A673 (cell line): ENCODE measurements around the gene BCAS1. TPM values are rescaled to one million over a fixed set of nuclear protein-coding genes. Genes with fewer than 3 reads are reported as not detected.

Experiments used
- BruUV-seq: library from RNA; stranded (reverse); fragments of 400-500 nt; replicated peaks from 2 replicates; lab custom pipeline; 2021; lab: Mats Ljungman, UMichigan
- CTCF ChIA-PET: fragments of 300-600 bp; sonication (Branson Sonifier 250); formaldehyde crosslinking; loops from one replicate; lab custom pipeline; 2022; ENCODE audit warnings: antibody characterized with exemption; lab: Charles Lee
- POLR2A ChIA-PET: fragments of 300-600 bp; sonication (Branson Sonifier 250); formaldehyde crosslinking; loops from one replicate; lab custom pipeline; 2022; ENCODE audit warnings: antibody characterized with exemption; ENCODE audit not compliant: low non-redundant PET; lab: Charles Lee
- DNase-seq: peaks from one replicate; pipeline ENCODE4 v3.0.0-alpha.2; 2015; ENCODE audit warnings: low spot score
- H3K27ac ChIP-seq: fragments of 200-600 bp; sonication (generic); 2 replicates; pipeline ENCODE4 v1.5.1; 2016; ENCODE audit warnings: mixed run types, low read depth, mild to moderate bottlenecking, mixed read lengths, antibody characterized with exemption, low read length; ENCODE audit not compliant: poor library complexity, severe bottlenecking
- H3K27me3 ChIP-seq: fragments of 200-600 bp; sonication (generic); replicated peaks from 2 replicates; pipeline ENCODE4 v1.6.1; 2017; ENCODE audit warnings: mixed run types, low read depth, mild to moderate bottlenecking, mixed read lengths, antibody characterized with exemption, low read length; ENCODE audit not compliant: insufficient read depth, poor library complexity
- H3K36me3 ChIP-seq: fragments of 200-600 bp; sonication (generic); 2 replicates; pipeline ENCODE4 v1.6.1; 2016; ENCODE audit warnings: mixed run types, mild to moderate bottlenecking, mixed read lengths, antibody characterized with exemption, low read length; ENCODE audit not compliant: insufficient read depth, poor library complexity, severe bottlenecking
- H3K4me1 ChIP-seq: fragments of 200-600 bp; sonication (generic); 2 replicates; pipeline ENCODE4 v1.6.1; 2017; ENCODE audit warnings: mixed run types, mild to moderate bottlenecking, mixed read lengths, antibody characterized with exemption, low read length; ENCODE audit not compliant: insufficient read depth, poor library complexity, severe bottlenecking
- H3K4me3 ChIP-seq: fragments of 200-600 bp; sonication (generic); 2 replicates; pipeline ENCODE4 v1.5.1; 2016; ENCODE audit warnings: low read depth, mixed run types, mild to moderate bottlenecking, mixed read lengths, low read length; ENCODE audit not compliant: poor library complexity, severe bottlenecking
- H3K9me3 ChIP-seq: fragments of 200-600 bp; sonication (generic); 2 replicates; pipeline ENCODE4 v1.6.1; 2016; ENCODE audit warnings: mixed run types, low read depth, mild to moderate bottlenecking, mixed read lengths, antibody characterized with exemption, low read length; ENCODE audit not compliant: poor library complexity, severe bottlenecking
- CTCF ChIP-seq: fragments of 300-800, 200-600 bp; sonication (generic); conservative IDR thresholded peaks from 2 replicates; pipeline ENCODE4 v1.5.1; 2017; ENCODE audit warnings: low read depth, mild to moderate bottlenecking, antibody characterized with exemption, low read length, moderate library complexity, mixed read lengths
- EZH2 ChIP-seq: fragments of 200-600 bp; sonication (generic); IDR thresholded peaks from 2 replicates; pipeline ENCODE4 v1.6.1; 2017; ENCODE audit warnings: borderline replicate concordance, low read depth, mild to moderate bottlenecking, mixed read lengths, antibody characterized with exemption, low read length; ENCODE audit not compliant: poor library complexity, severe bottlenecking
- intact Hi-C: fragments of 100-400 bp; cut with micrococcal nuclease; formaldehyde crosslinking; loops from one replicate; pipeline ENCODE4 v1.10.0; 2022; ENCODE audit not compliant: unreplicated experiment
- total RNA-seq: library from RNA; stranded (reverse); gene quantifications from 2 replicates; pipeline ENCODE4 v1.2.3, GENCODE V29; 2021

The BCAS1 gene
- total RNA-seq, 1 experiment from 2014 or later: 1.4 TPM

GRCh38 chr20:54067606-54068174, 2.7 kb downstream of the BCAS1 start:
- Histone ChIP-seq H3K36me3 (no peaks in the 10 kb centered on the region), H3K4me3 (no peak overlapping the region), H3K4me1 (peaks cover 9% of the 10 kb centered on the region), H3K9me3 (no peaks in the 10 kb centered on the region), H3K27me3 (no peaks in the 10 kb centered on the region), H3K27ac (no peak overlapping the region)
- no peak for TF ChIP-seq CTCF
- TF ChIP-seq EZH2: no peak
- ChIA-PET POLR2A (no interaction called here), CTCF (no interaction called here)
- peak; percentile 65 for DNase-seq
- BruUV-seq: no TSS peak
- intact Hi-C loops: no loop called here

GRCh38 chr20:54065601-54066038, 4.8 kb downstream of the BCAS1 start:
- Histone ChIP-seq H3K9me3 (no peaks in the 10 kb centered on the region), H3K27me3 (no peaks in the 10 kb centered on the region), H3K36me3 (no peaks in the 10 kb centered on the region), H3K4me1 (peaks cover 25% of the 10 kb centered on the region), H3K27ac (no peak overlapping the region), H3K4me3 (no peak overlapping the region)
- POLR2A ChIA-PET: no interaction called here
- CTCF ChIA-PET: no interaction called here
- no peak for DNase-seq
- TF ChIP-seq EZH2: no peak
- TF ChIP-seq CTCF: no peak
- no TSS peak for BruUV-seq
- intact Hi-C loops: no loop called here

- no peaks in the 10 kb centered on the region for H3K36me3 ChIP-seq
- no peak overlapping the region for H3K4me3 ChIP-seq
- DNase-seq: no peak
- H3K9me3 ChIP-seq: no peaks in the 10 kb centered on the region
- no peaks in the 10 kb centered on the region for H3K27me3 ChIP-seq
- H3K27ac ChIP-seq: no peak overlapping the region
- intact Hi-C loops: loop anchor here (5.0 kb wide), 3 partner anchors 103 to 488 kb away; no protein-coding TSS in a partner anchor
- H3K4me1 ChIP-seq: peaks cover 25% of the 10 kb centered on the region
- TF ChIP-seq EZH2 (no peak), CTCF (no peak)
- ChIA-PET CTCF (interaction anchor here (0.6 to 1.0 kb wide), 2 partner anchors 24 to 485 kb away, joined by 3 read pairs; no protein-coding TSS in a partner anchor), POLR2A (no interaction called here)
- no TSS peak for BruUV-seq
Measured at GRCh38 chr20:54064939-54065338, 5.5 kb downstream of the BCAS1 start.
